NB4 (cell line): ENCODE results near the gene HBG2.

Experiments used
- MYC ChIP-seq: IDR thresholded peaks from 2 replicates; pipeline ENCODE4 v1.6.1; 2011; ENCODE audit warnings: low read depth, low read length
- POLR2A ChIP-seq: IDR thresholded peaks from 2 replicates; pipeline ENCODE4 v1.6.1; 2011; ENCODE audit warnings: mild to moderate bottlenecking; ENCODE audit not compliant: insufficient read length; ENCODE audit errors: extremely low read depth
- TF ChIP-seq, protein P1 (sequence below): IDR thresholded peaks from one replicate; pipeline ENCODE4 v1.5.1; 2012; ENCODE audit warnings: low read depth, low read length
- TF ChIP-seq, protein P2 (sequence below): IDR thresholded peaks from 2 replicates; pipeline ENCODE4 v1.6.1; 2011; ENCODE audit warnings: low read depth, low read length

DNA sequence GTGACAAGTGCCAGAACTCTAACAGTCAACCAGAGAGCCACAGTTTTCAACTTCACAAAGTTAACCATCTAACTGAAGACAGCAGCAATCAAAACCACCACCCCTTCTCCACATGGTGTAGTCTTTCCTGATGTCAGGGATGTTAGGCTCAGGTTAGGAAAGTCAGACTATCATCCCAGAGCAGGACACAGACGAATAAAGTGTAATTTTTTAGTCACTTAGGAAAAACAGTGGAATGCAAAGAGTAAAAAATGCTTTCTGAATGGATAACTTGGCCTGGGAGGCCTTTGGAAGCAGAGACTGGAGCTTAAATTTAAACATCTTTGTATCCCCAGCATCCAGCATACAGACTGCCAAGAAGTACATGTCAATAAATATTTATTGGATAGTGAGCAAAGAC, 31.8 kb upstream of the HBG2 start:
- TF ChIP-seq, protein P1, sequence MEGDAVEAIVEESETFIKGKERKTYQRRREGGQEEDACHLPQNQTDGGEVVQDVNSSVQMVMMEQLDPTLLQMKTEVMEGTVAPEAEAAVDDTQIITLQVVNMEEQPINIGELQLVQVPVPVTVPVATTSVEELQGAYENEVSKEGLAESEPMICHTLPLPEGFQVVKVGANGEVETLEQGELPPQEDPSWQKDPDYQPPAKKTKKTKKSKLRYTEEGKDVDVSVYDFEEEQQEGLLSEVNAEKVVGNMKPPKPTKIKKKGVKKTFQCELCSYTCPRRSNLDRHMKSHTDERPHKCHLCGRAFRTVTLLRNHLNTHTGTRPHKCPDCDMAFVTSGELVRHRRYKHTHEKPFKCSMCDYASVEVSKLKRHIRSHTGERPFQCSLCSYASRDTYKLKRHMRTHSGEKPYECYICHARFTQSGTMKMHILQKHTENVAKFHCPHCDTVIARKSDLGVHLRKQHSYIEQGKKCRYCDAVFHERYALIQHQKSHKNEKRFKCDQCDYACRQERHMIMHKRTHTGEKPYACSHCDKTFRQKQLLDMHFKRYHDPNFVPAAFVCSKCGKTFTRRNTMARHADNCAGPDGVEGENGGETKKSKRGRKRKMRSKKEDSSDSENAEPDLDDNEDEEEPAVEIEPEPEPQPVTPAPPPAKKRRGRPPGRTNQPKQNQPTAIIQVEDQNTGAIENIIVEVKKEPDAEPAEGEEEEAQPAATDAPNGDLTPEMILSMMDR, result no peak
- TF ChIP-seq POLR2A, result no peak
- TF ChIP-seq, protein P2, sequence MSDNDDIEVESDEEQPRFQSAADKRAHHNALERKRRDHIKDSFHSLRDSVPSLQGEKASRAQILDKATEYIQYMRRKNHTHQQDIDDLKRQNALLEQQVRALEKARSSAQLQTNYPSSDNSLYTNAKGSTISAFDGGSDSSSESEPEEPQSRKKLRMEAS, result no peak
- no peak for TF ChIP-seq MYC
